HepG2 (cell line): Measurements from ENCODE around the gene AGT. TPM values are rescaled to one million over a fixed set of nuclear protein-coding genes. Genes with fewer than 3 reads are reported as not detected.

Source experiments
- ATF7 ChIP-seq, 2 experiments: fragments of 450-650 bp in 1 of 2; sonication (generic) in 1 of 2; formaldehyde crosslinking in 1 of 2; IDR thresholded peaks; 2 replicates each; pipeline versions ENCODE4 v1.4.0 to v1.6.1; 2016 to 2020; ENCODE audit warnings: antibody characterized with exemption in 1 of 2, mild to moderate bottlenecking in 1 of 2, missing genetic modification reagents in 1 of 2
- GATAD2A ChIP-seq: IDR thresholded peaks from 2 replicates; pipeline ENCODE4 v1.6.1; 2016
- HOXA7 ChIP-seq: sonication (generic); formaldehyde crosslinking; IDR thresholded peaks from 2 replicates; pipeline ENCODE4 v1.8.1; 2022; ENCODE audit warnings: mild to moderate bottlenecking, missing genetic modification reagents, moderate library complexity
- PRPF4 ChIP-seq: fragments of 200-400 bp; formaldehyde crosslinking; IDR thresholded peaks from 2 replicates; pipeline ENCODE4 v1.6.1; 2016; ENCODE audit warnings: low read length, low read depth; ENCODE audit not compliant: poor library complexity, severe bottlenecking
- SP140L ChIP-seq: sonication (generic); formaldehyde crosslinking; IDR thresholded peaks from 2 replicates; pipeline ENCODE4 v1.4.0; 2020; ENCODE audit warnings: missing genetic modification reagents, borderline replicate concordance
- TBX2 ChIP-seq: sonication (generic); formaldehyde crosslinking; IDR thresholded peaks from 2 replicates; pipeline ENCODE4 v1.5.0; 2020; ENCODE audit warnings: missing genetic modification reagents, mild to moderate bottlenecking, borderline replicate concordance
- ZFY ChIP-seq: sonication (generic); formaldehyde crosslinking; IDR thresholded peaks from 2 replicates; pipeline ENCODE4 v1.4.0; 2020; ENCODE audit warnings: missing genetic modification reagents
- ZMYM3 ChIP-seq: sonication (generic); formaldehyde crosslinking; IDR thresholded peaks from 2 replicates; pipeline ENCODE4 v1.5.1; 2020; ENCODE audit warnings: mild to moderate bottlenecking, missing genetic modification reagents
- ZNF816 ChIP-seq: sonication (generic); formaldehyde crosslinking; IDR thresholded peaks from 2 replicates; pipeline ENCODE4 v1.8.0; 2022; ENCODE audit warnings: missing genetic modification reagents, mild to moderate bottlenecking, borderline replicate concordance
- ZSCAN12 ChIP-seq: sonication (generic); formaldehyde crosslinking; IDR thresholded peaks from 2 replicates; pipeline ENCODE4 v1.9.0; 2021; ENCODE audit warnings: mild to moderate bottlenecking, missing genetic modification reagents
- polyA plus RNA-seq, 8 experiments: library from polyadenylated mRNA; depleted of rRNA in 3 of 8; stranded (reverse) in 7 of 8; unstranded in 1 of 8; fragments of >200 nt; fragmentation: Illumina TruSeq in 4 of 8; extraction: Trizol in 4 of 8; gene quantifications; 2 replicates each; pipeline versions ENCODE4 v1.2.1 to v1.2.3, GENCODE V29; 2011 to 2016; ENCODE audit warnings: low read depth in 4 of 8, missing spikeins in 1 of 8, mixed read lengths in 1 of 8; ENCODE audit not compliant: insufficient read depth in 1 of 8
- total RNA-seq, 5 experiments: library from RNA; depleted of rRNA; stranded (reverse); fragments of >200 nt; fragmentation: Illumina TruSeq; extraction: Trizol; gene quantifications; 2 replicates each; pipeline ENCODE4 v1.2.3, GENCODE V29; 2016; ENCODE audit warnings: low read depth in 1 of 5
- TF ChIP-seq, protein P1 (sequence below): sonication (generic); formaldehyde crosslinking; IDR thresholded peaks from 2 replicates; pipeline ENCODE4 v1.5.1; 2020; ENCODE audit warnings: missing genetic modification reagents, mild to moderate bottlenecking, borderline replicate concordance
- TF ChIP-seq, protein P2 (sequence below): sonication (generic); formaldehyde crosslinking; IDR thresholded peaks from 2 replicates; pipeline ENCODE4 v1.9.0; 2021; ENCODE audit warnings: mild to moderate bottlenecking, missing genetic modification reagents
- TF ChIP-seq, protein P3 (sequence below): sonication (generic); formaldehyde crosslinking; IDR thresholded peaks from 2 replicates; pipeline ENCODE4 v1.4.0; 2020; ENCODE audit warnings: missing genetic modification reagents, low read depth, mild to moderate bottlenecking, borderline replicate concordance
- TF ChIP-seq, protein P4 (sequence below): sonication (generic); formaldehyde crosslinking; IDR thresholded peaks from 2 replicates; pipeline ENCODE4 v1.4.0; 2020; ENCODE audit warnings: missing genetic modification reagents
- TF ChIP-seq, protein P5 (sequence below): sonication (generic); formaldehyde crosslinking; IDR thresholded peaks from 2 replicates; pipeline ENCODE4 v1.8.1; 2023; ENCODE audit warnings: mild to moderate bottlenecking, missing genetic modification reagents

AGT gene
- total and polyA plus RNA-seq, 2 of the 13 experiments (the other 11 are each of a cell fraction or from before 2014, with no cell fraction given): 892 to 2,071 TPM

DNA sequence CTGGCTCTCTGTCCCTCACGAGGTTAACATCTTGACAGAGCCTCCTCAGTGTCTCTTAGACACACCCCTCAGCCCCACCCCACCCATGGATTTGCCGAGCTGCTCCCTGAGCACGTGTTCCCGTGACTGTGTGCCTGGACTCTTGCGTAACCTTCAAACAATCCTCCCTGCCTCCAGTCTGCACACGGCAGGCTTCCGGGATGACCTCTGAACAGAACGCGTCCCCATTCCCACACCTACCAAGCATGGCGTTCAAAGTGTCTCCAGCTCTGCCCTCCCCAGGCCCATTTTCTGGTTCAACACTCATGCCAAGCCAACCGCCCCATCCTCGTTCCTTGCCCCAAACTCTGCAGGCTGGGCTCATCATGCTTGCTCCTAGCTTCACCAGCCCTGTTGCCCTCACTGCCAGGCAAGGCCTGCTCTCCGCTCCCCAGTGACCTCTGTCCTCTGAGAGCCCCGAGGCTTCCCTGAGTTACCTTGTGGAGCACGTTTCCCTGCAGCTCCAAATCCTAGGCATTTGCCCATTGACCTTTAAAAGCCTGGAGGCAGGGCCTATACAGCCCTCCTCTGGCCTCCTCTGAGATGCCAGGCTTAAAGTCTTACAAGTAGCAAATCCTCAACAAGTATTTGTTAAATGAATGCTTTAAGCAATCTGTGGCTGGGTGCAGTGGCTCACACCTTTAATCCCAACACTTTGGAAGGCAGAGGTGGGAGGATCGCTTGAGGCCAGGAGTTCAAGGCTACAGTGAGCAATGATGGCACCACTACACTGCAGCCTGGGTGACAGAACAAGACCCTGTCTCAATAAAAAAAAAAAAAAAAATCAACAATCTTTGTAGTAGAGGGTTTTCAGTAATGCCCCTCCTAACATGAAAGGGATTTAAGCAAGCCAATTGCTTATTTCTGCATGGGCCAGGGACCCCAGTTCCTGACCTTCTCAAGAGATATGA is 5.0 kb downstream of the AGT start (continued):
- TF ChIP-seq, protein P1, sequence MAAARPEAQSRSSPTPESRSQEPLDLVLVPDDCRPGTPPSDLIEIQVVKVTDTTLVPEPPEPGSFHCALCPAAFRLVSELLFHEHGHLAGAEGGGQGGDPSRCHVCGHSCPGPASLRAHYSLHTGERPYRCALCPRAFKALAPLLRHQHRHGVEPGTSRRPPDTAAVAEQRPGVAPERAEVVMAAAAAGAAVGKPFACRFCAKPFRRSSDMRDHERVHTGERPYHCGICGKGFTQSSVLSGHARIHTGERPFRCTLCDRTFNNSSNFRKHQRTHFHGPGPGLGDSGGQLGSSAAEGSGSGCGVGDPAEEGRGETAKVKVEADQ: peak; percentile 89; the same call in 1 of the 2 replicates
- TF ChIP-seq ZNF816 (0 out of 2 replicates have a peak, but pooled peaks have one; percentile 69), PRPF4 (no peak), TBX2 (CRISPR knock-in tag) (peak; percentile 98), ATF7 (IDR thresholded peaks at IDR 0.05) (no peak; the same call in 1 of the 2 replicates), ATF7 (CRISPR knock-in tag; IDR thresholded peaks at IDR 0.05) (peak; percentile 84), HOXA7 (CRISPR knock-in tag) (no peak), GATAD2A (peak; percentile 87), ZFY (peak; percentile 76), ZSCAN12 (CRISPR knock-in tag) (no peak), SP140L (CRISPR knock-in tag) (no peak), ZMYM3 (CRISPR knock-in tag) (peak; percentile 65)
- TF ChIP-seq, protein P2, sequence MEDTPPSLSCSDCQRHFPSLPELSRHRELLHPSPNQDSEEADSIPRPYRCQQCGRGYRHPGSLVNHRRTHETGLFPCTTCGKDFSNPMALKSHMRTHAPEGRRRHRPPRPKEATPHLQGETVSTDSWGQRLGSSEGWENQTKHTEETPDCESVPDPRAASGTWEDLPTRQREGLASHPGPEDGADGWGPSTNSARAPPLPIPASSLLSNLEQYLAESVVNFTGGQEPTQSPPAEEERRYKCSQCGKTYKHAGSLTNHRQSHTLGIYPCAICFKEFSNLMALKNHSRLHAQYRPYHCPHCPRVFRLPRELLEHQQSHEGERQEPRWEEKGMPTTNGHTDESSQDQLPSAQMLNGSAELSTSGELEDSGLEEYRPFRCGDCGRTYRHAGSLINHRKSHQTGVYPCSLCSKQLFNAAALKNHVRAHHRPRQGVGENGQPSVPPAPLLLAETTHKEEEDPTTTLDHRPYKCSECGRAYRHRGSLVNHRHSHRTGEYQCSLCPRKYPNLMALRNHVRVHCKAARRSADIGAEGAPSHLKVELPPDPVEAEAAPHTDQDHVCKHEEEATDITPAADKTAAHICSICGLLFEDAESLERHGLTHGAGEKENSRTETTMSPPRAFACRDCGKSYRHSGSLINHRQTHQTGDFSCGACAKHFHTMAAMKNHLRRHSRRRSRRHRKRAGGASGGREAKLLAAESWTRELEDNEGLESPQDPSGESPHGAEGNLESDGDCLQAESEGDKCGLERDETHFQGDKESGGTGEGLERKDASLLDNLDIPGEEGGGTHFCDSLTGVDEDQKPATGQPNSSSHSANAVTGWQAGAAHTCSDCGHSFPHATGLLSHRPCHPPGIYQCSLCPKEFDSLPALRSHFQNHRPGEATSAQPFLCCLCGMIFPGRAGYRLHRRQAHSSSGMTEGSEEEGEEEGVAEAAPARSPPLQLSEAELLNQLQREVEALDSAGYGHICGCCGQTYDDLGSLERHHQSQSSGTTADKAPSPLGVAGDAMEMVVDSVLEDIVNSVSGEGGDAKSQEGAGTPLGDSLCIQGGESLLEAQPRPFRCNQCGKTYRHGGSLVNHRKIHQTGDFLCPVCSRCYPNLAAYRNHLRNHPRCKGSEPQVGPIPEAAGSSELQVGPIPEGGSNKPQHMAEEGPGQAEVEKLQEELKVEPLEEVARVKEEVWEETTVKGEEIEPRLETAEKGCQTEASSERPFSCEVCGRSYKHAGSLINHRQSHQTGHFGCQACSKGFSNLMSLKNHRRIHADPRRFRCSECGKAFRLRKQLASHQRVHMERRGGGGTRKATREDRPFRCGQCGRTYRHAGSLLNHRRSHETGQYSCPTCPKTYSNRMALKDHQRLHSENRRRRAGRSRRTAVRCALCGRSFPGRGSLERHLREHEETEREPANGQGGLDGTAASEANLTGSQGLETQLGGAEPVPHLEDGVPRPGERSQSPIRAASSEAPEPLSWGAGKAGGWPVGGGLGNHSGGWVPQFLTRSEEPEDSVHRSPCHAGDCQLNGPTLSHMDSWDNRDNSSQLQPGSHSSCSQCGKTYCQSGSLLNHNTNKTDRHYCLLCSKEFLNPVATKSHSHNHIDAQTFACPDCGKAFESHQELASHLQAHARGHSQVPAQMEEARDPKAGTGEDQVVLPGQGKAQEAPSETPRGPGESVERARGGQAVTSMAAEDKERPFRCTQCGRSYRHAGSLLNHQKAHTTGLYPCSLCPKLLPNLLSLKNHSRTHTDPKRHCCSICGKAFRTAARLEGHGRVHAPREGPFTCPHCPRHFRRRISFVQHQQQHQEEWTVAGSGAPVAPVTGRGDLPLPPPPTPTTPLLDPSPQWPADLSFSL (CRISPR knock-in tag): no peak
- TF ChIP-seq, protein P3, sequence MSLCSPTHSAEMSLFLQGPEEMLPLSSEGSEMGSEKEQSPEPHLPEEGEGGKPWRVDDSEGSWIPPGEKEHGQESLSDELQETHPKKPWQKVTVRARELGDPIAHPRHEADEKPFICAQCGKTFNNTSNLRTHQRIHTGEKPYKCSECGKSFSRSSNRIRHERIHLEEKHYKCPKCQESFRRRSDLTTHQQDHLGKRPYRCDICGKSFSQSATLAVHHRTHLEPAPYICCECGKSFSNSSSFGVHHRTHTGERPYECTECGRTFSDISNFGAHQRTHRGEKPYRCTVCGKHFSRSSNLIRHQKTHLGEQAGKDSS: peak; percentile 96
- TF ChIP-seq, protein P4, sequence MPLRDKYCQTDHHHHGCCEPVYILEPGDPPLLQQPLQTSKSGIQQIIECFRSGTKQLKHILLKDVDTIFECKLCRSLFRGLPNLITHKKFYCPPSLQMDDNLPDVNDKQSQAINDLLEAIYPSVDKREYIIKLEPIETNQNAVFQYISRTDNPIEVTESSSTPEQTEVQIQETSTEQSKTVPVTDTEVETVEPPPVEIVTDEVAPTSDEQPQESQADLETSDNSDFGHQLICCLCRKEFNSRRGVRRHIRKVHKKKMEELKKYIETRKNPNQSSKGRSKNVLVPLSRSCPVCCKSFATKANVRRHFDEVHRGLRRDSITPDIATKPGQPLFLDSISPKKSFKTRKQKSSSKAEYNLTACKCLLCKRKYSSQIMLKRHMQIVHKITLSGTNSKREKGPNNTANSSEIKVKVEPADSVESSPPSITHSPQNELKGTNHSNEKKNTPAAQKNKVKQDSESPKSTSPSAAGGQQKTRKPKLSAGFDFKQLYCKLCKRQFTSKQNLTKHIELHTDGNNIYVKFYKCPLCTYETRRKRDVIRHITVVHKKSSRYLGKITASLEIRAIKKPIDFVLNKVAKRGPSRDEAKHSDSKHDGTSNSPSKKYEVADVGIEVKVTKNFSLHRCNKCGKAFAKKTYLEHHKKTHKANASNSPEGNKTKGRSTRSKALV: no peak
- TF ChIP-seq, protein P5, sequence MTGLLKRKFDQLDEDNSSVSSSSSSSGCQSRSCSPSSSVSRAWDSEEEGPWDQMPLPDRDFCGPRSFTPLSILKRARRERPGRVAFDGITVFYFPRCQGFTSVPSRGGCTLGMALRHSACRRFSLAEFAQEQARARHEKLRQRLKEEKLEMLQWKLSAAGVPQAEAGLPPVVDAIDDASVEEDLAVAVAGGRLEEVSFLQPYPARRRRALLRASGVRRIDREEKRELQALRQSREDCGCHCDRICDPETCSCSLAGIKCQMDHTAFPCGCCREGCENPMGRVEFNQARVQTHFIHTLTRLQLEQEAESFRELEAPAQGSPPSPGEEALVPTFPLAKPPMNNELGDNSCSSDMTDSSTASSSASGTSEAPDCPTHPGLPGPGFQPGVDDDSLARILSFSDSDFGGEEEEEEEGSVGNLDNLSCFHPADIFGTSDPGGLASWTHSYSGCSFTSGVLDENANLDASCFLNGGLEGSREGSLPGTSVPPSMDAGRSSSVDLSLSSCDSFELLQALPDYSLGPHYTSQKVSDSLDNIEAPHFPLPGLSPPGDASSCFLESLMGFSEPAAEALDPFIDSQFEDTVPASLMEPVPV (CRISPR knock-in tag): peak; percentile 74
